Stimulated activated CD4-positive, alpha-beta T cell treated with anti-CD3 and anti-CD28 coated beads, Interleukin-2, amount 100 ng/mL, for 48 hours (primary cell): Measurements from ENCODE around the gene HOXC4.

ENCODE experiments used
- DNase-seq, 2 donors: peaks; one replicate each; pipeline ENCODE4 v3.0.0-alpha.2; 2020

Gene HOXC4

GRCh38 chr12:54029529-54030441 is 23.9 kb upstream of the HOXC4 start:
- DNase-seq: no peak

- DNase-seq: no peak
Observed at GRCh38 chr12:54030442-54030801, 23.2 kb upstream of the HOXC4 start.

GRCh38 chr12:54030889-54031471 is 22.7 kb upstream of the HOXC4 start:
- no peak for DNase-seq

- no peak for DNase-seq
Observed at GRCh38 chr12:54031480-54031879, 22.2 kb upstream of the HOXC4 start.

- no peak for DNase-seq
Observed at GRCh38 chr12:54032086-54032619, 21.5 kb upstream of the HOXC4 start.

GRCh38 chr12:54032627-54033100 is 21.0 kb upstream of the HOXC4 start, which contains the start of gene HOXC5:
Gene HOXC5, plus strand, starts transcription at chr12:54033050. Its CDS starts 73 bp downstream, at chr12:54033123.
- DNase-seq: peak; percentile 63 to 67

- DNase-seq: no peak
Observed at GRCh38 chr12:54033106-54033979, 20.3 kb upstream of the HOXC4 start.

- DNase-seq: no peak
Observed at GRCh38 chr12:54033980-54034784, 19.5 kb upstream of the HOXC4 start.

GRCh38 chr12:54034785-54035310 is 18.8 kb upstream of the HOXC4 start:
- DNase-seq: no peak

GRCh38 chr12:54035568-54036264 is 17.9 kb upstream of the HOXC4 start:
- no peak for DNase-seq

- no peak for DNase-seq
Observed at GRCh38 chr12:54036620-54037359, 16.8 kb upstream of the HOXC4 start.

GRCh38 chr12:54037360-54038283 is 16.0 kb upstream of the HOXC4 start:
- DNase-seq: no peak

GRCh38 chr12:54038284-54038870 is 15.3 kb upstream of the HOXC4 start:
- DNase-seq: no peak

- DNase-seq: no peak
Observed at GRCh38 chr12:54038871-54039414, 14.7 kb upstream of the HOXC4 start.

GRCh38 chr12:54039417-54040147 is 14.1 kb upstream of the HOXC4 start:
- no peak for DNase-seq

- DNase-seq: no peak
Observed at GRCh38 chr12:54040148-54040494, 13.5 kb upstream of the HOXC4 start.

GRCh38 chr12:54040648-54041047 is 13.0 kb upstream of the HOXC4 start:
- DNase-seq: no peak
